K562 (cell line): Measurements from ENCODE around the gene SYN1. TPM values are rescaled to one million over a fixed set of nuclear protein-coding genes. Genes with fewer than 3 reads are reported as not detected.

Experiments
- ATAC-seq: fragments of 200-7000 bp; cut with Tn5 transposase; 3 replicates; pipeline ENCODE4 v1.9.1; 2020; ENCODE audit warnings: moderate library complexity
- Bru-seq: library from RNA; stranded (reverse); fragments of 400-500 nt; gene quantifications from one replicate; lab custom pipeline; 2021; lab: Mats Ljungman, UMichigan
- BruChase-seq, 2 experiments: library from RNA; stranded (reverse); fragments of 400-500 nt; gene quantifications; one replicate each; lab custom pipeline; 2021; lab: Mats Ljungman, UMichigan
- BruUV-seq: library from RNA; stranded (reverse); fragments of 400-500 nt; replicated peaks from 2 replicates; lab custom pipeline; 2021; lab: Mats Ljungman, UMichigan
- CTCF ChIA-PET: fragments of 300-600 bp; formaldehyde crosslinking; extraction: SDS; loops from one replicate; lab custom pipeline; 2021; ENCODE audit warnings: low intra/inter-chr PET ratio; lab: Yijun Ruan, JAX
- POLR2A ChIA-PET: fragments of 300-600, 350-650 bp; sonication (Branson Sonifier 250); formaldehyde crosslinking; extraction: SDS; loops from one replicate; lab custom pipeline; 2021; ENCODE audit warnings: antibody characterized with exemption, inconsistent platforms; lab: Yijun Ruan, JAX
- DNase-seq, 4 experiments: peaks; one replicate each; pipeline versions ENCODE4 v3.0.0 to v3.0.0-alpha.2; 2011 to 2018; ENCODE audit warnings: low spot score in 3 of 4, mixed read lengths in 3 of 4; ENCODE audit errors: extremely low read depth in 1 of 4
- FAIRE-seq: peaks from 2 replicates; lab custom pipeline; 2011; peaks lifted over from hg19 to GRCh38; lab: Jason Lieb, UNC
- H2AFZ ChIP-seq: 2 replicates; pipeline ENCODE4 v1.6.0; 2011; ENCODE audit warnings: low read depth, low read length, control low read depth, inconsistent platforms
- H3K27ac ChIP-seq: fragments of 200-600 bp; 3 replicates; pipeline ENCODE4 v1.8.0; 2011; ENCODE audit warnings: low read depth, mild to moderate bottlenecking, control low read depth, inconsistent platforms, low read length, moderate library complexity, mixed read lengths; ENCODE audit errors: extremely low read depth
- H3K27me3 ChIP-seq, 2 experiments: fragments of 300-600 bp in 1 of 2; 2 replicates in 1 of 2; 3 replicates in 1 of 2; pipeline versions ENCODE4 v1.6.0 to v1.8.0; 2011; ENCODE audit warnings: inconsistent platforms in 2 of 2, low read length in 2 of 2, mild to moderate bottlenecking in 1 of 2, mixed read lengths in 1 of 2, moderate library complexity in 1 of 2; ENCODE audit not compliant: control insufficient read depth in 2 of 2, insufficient read depth in 2 of 2
- H3K36me3 ChIP-seq: fragments of 300-600 bp; 3 replicates; pipeline ENCODE4 v1.8.0; 2011; ENCODE audit warnings: mild to moderate bottlenecking, low read length, inconsistent platforms; ENCODE audit not compliant: control insufficient read depth, insufficient read depth
- H3K4me1 ChIP-seq, 2 experiments: fragments of 200-600 bp in 1 of 2; replicated peaks in 1 of 2; 2 replicates in 1 of 2; 3 replicates in 1 of 2; pipeline versions ENCODE4 v1.5.1 to v1.8.0; 2011; ENCODE audit warnings: inconsistent platforms in 2 of 2, low read length in 2 of 2, mild to moderate bottlenecking in 1 of 2, mixed read lengths in 1 of 2, moderate library complexity in 1 of 2; ENCODE audit not compliant: control insufficient read depth in 2 of 2, insufficient read depth in 2 of 2
- H3K4me2 ChIP-seq: 2 replicates; pipeline ENCODE4 v1.6.1; 2011; ENCODE audit warnings: low read length, control low read depth, inconsistent platforms, mixed read lengths; ENCODE audit not compliant: insufficient read depth
- H3K4me3 ChIP-seq: fragments of 200-600 bp; sonication (generic), shearing (Covaris generic); 2 replicates; pipeline ENCODE4 v1.5.1; 2016; ENCODE audit warnings: control low read depth, inconsistent platforms
- H3K79me2 ChIP-seq: fragments of 200-600 bp; 3 replicates; pipeline ENCODE4 v1.8.0; 2011; ENCODE audit warnings: low read length, inconsistent platforms; ENCODE audit not compliant: control insufficient read depth, insufficient read depth
- H3K9ac ChIP-seq, 2 experiments: 2 replicates each; pipeline versions ENCODE4 v1.6.0 to v1.6.1; 2011; ENCODE audit warnings: low read depth in 2 of 2, low read length in 2 of 2, control low read depth in 1 of 2, inconsistent platforms in 1 of 2, mild to moderate bottlenecking in 1 of 2, mixed read lengths in 1 of 2; ENCODE audit not compliant: insufficient read depth in 1 of 2
- H3K9me1 ChIP-seq: one replicate; pipeline ENCODE4 v1.6.0; 2011; ENCODE audit warnings: inconsistent platforms, mild to moderate bottlenecking, low read length, moderate library complexity; ENCODE audit not compliant: control insufficient read depth, insufficient read depth
- H3K9me3 ChIP-seq: replicated peaks from 2 replicates; pipeline ENCODE4 v1.5.1; 2011; ENCODE audit warnings: low read depth, low read length, inconsistent platforms; ENCODE audit not compliant: control insufficient read depth, insufficient read depth
- H4K20me1 ChIP-seq: replicated peaks from 2 replicates; pipeline ENCODE4 v1.6.1; 2011; ENCODE audit warnings: low read length, inconsistent platforms, mixed read lengths; ENCODE audit not compliant: control insufficient read depth, insufficient read depth
- FUS ChIP-seq: fragments of 200-400 bp; formaldehyde crosslinking; optimal IDR thresholded peaks from 2 replicates; pipeline ENCODE3; 2017; ENCODE audit warnings: low read depth, low read length
- HNRNPL ChIP-seq: fragments of 200-400 bp; formaldehyde crosslinking; IDR thresholded peaks from 2 replicates; pipeline ENCODE4 v1.6.1; 2017; ENCODE audit warnings: low read depth, mild to moderate bottlenecking, low read length
- MIER1 ChIP-seq: fragments of 450-650 bp; IDR thresholded peaks from 2 replicates; pipeline ENCODE4 v1.6.1; 2016; ENCODE audit warnings: antibody characterized with exemption, mild to moderate bottlenecking, low read depth
- NFE2 ChIP-seq: IDR thresholded peaks from 2 replicates; pipeline ENCODE4 v1.6.1; 2014; ENCODE audit warnings: antibody characterized with exemption, low read depth
- TEAD2 ChIP-seq: fragments of 450-650 bp; IDR thresholded peaks from 2 replicates; pipeline ENCODE4 v1.6.1; 2016; ENCODE audit warnings: missing genetic modification characterization, control low read depth, missing compliant biosample characterization
- TOE1 ChIP-seq, 2 experiments: fragments of 450-650 bp in 1 of 2; sonication (generic) in 1 of 2; formaldehyde crosslinking in 1 of 2; IDR thresholded peaks; 2 replicates each; pipeline versions ENCODE4 v1.7.1 to v1.8.0; 2016 to 2022; ENCODE audit warnings: borderline replicate concordance in 2 of 2, mild to moderate bottlenecking in 2 of 2, antibody characterized with exemption in 1 of 2, inconsistent platforms in 1 of 2, low read depth in 1 of 2, missing genetic modification reagents in 1 of 2, moderate library complexity in 1 of 2
- WGBS: fragments of 100-300 bp; shearing (Covaris generic); methylation state at CpG from one replicate; pipeline ENCODE4 v1.1.6; 2016; ENCODE audit warnings: low coverage, mixed read lengths; ENCODE audit not compliant: insufficient coverage; ENCODE audit errors: missing lambda C conversion rate; 5-methylcytosine and 5-hydroxymethylcytosine counted together
- in situ Hi-C: fragments of 300-500 bp; cut with MboI; formaldehyde crosslinking; loops from 4 replicates; pipeline ENCODE4 v1.15.0; 2018; ENCODE audit warnings: inconsistent platforms, mixed read lengths
- intact Hi-C: fragments of 100-400 bp; cut with micrococcal nuclease; formaldehyde crosslinking; loops from 2 replicates; pipeline ENCODE4 v1.14.2; 2022
- long read RNA-seq, 3 experiments: library from polyadenylated mRNA in 2 of 3; library from RNA in 1 of 3; unstranded in 2 of 3; stranded (forward) in 1 of 3; transcript quantifications; one replicate each; pipeline ENCODE4 v2.0.0, GENCODE V29; 2019 to 2022
- polyA minus RNA-seq, 3 experiments: library from RNA; depleted of rRNA, polyadenylated mRNA; stranded (reverse); fragments of >200 nt; gene quantifications; 2 replicates each; pipeline ENCODE4 v1.2.3, GENCODE V29; 2011
- polyA plus RNA-seq, 8 experiments: library from polyadenylated mRNA; depleted of rRNA in 4 of 8; stranded (reverse) in 5 of 8; unstranded in 3 of 8; fragments of >200 nt; fragmentation: Nextera tagmentation in 2 of 8; fragmentation: Illumina TruSeq in 1 of 8; extraction: Ambion mirVana in 2 of 8; extraction: Trizol in 1 of 8; gene quantifications; 2 replicates each; pipeline versions ENCODE4 v1.2.1 to v1.2.3, GENCODE V29; 2011 to 2014; ENCODE audit warnings: inconsistent platforms in 1 of 8, missing spikeins in 1 of 8
- total RNA-seq, 7 experiments: library from RNA; depleted of rRNA in 6 of 7; stranded (reverse); fragments of >200 nt in 6 of 7; fragmentation: Illumina TruSeq in 2 of 7; extraction: Trizol in 2 of 7; gene quantifications; 2 replicates each; pipeline versions ENCODE4 v1.2.1 to v1.2.3, GENCODE V29; 2011 to 2021; ENCODE audit warnings: low replicate concordance in 1 of 7
- TF ChIP-seq, protein P1 (sequence below): sonication (generic); formaldehyde crosslinking; IDR thresholded peaks from 2 replicates; pipeline ENCODE4 v1.8.0; 2022; ENCODE audit warnings: missing genetic modification reagents, mild to moderate bottlenecking, borderline replicate concordance
- TF ChIP-seq, protein P2 (sequence below): sonication (generic); formaldehyde crosslinking; IDR thresholded peaks from 2 replicates; pipeline ENCODE4 v1.8.1; 2023; ENCODE audit warnings: mild to moderate bottlenecking, missing genetic modification reagents
- TF ChIP-seq, protein P3 (sequence below): fragments of 200-800 bp; sonication (Bioruptor generic); IDR thresholded peaks from 2 replicates; pipeline ENCODE4 v1.6.1; 2017; ENCODE audit warnings: missing genetic modification characterization, missing compliant biosample characterization

The SYN1 gene
- 0.88 and 1.1 TPM in 2 replicates for total RNA-seq (2011; cell fraction: chromatin; rRNA removed; ENCODE audit: low replicate concordance)
- total RNA-seq (2011; cell fraction: nucleolus; rRNA removed): 0.26 TPM in 1 of 2 replicates, not detected in the other
- total RNA-seq (2011; cell fraction: nucleoplasm; rRNA removed): 0.66 TPM in 1 of 2 replicates, not detected in the other
- 0.18 TPM in 1 of 2 replicates, not detected in the other for total RNA-seq (2014; rRNA removed)
- total RNA-seq (2014; rRNA removed; fragmentation: Illumina TruSeq; extraction: Trizol): 0.10 and 0.15 TPM in 2 replicates
- total RNA-seq (2015; rRNA removed; fragmentation: Illumina TruSeq; extraction: Trizol): not detected in 2 replicates
- total RNA-seq (2021): 0.24 and 0.38 TPM in 2 replicates
- polyA plus RNA-seq (2011; rRNA removed): 0.01 and 0.12 TPM in 2 replicates
- 0.10 and 0.15 TPM in 2 replicates for polyA plus RNA-seq (2011; cell fraction: cytosol; rRNA removed)
- 0.18 and 0.42 TPM in 2 replicates for polyA plus RNA-seq (2011; cell fraction: nucleus; rRNA removed)
- polyA plus RNA-seq (2012): 0.30 and 0.66 TPM in 2 replicates
- polyA plus RNA-seq (2014; fragmentation: Illumina TruSeq; extraction: Trizol): 0.14 and 0.28 TPM in 2 replicates
- polyA plus RNA-seq (2014; fragmentation: Nextera tagmentation; extraction: Ambion mirVana): under 1 TPM in 1 of 2 experiments, not detected in 1; 0.07 TPM
- polyA plus RNA-seq (2014; rRNA removed): 0.24 TPM in 1 of 2 replicates, not detected in the other
- polyA minus RNA-seq (2011; rRNA and poly(A)+ RNA removed): 0.09 and 1.2 TPM in 2 replicates
- polyA minus RNA-seq (2011; cell fraction: cytosol; rRNA and poly(A)+ RNA removed): 0.36 and 1.2 TPM in 2 replicates
- 0.13 and 0.22 TPM in 2 replicates for polyA minus RNA-seq (2011; cell fraction: nucleus; rRNA and poly(A)+ RNA removed)
- Bru-seq, nascent RNA: percentile 14 among the genes with signal in this experiment
- BruChase-seq, experiment 1, labeled RNA remaining after a 2-hour chase: percentile 15 among the genes with signal in this experiment
- percentile 18 among the genes with signal in this experiment for BruChase-seq, experiment 2, labeled RNA remaining after a 6-hour chase
- long read RNA-seq, experiment 1: 0 reads
- long read RNA-seq, experiment 2: 0 reads
- long read RNA-seq, experiment 3: 0 reads

DNA sequence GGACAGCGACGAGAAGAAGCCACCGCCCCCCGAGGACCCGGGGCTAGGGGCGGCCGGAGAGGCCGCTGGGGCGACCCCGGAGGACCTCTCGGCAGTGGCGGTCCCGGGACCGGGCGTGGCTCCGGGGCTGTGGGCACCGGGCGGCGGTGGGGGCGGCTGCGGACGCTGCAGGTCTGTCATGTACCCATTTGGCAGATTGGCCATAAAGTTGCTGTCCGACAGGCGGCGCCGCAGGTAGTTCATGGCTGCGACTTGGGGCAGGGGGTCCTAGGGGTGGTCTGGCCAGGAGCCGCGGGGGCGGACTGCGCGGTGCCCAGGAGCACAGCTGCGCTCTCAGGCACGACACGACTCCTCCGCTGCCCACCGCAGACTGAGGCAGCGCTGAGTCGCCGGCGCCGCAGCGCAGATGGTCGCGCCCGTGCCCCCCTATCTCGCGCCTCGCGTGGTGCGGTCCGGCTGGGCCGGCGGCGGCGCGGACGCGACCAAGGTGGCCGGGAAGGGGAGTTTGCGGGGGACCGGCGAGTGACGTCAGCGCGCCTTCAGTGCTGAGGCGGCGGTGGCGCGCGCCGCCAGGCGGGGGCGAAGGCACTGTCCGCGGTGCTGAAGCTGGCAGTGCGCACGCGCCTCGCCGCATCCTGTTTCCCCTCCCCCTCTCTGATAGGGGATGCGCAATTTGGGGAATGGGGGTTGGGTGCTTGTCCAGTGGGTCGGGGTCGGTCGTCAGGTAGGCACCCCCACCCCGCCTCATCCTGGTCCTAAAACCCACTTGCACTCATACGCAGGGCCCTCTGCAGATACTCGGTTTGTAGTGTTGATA, at the start of gene SYN1:
SYN1 (minus strand) TSS at position 372 of the 817 bp plus-strand sequence; CDS start at position 243, 129 bp downstream.
- BruUV-seq: no TSS peak
- peak; percentile 83; the same call in 1 of the 2 replicates for TF ChIP-seq MIER1
- TF ChIP-seq, protein P1, sequence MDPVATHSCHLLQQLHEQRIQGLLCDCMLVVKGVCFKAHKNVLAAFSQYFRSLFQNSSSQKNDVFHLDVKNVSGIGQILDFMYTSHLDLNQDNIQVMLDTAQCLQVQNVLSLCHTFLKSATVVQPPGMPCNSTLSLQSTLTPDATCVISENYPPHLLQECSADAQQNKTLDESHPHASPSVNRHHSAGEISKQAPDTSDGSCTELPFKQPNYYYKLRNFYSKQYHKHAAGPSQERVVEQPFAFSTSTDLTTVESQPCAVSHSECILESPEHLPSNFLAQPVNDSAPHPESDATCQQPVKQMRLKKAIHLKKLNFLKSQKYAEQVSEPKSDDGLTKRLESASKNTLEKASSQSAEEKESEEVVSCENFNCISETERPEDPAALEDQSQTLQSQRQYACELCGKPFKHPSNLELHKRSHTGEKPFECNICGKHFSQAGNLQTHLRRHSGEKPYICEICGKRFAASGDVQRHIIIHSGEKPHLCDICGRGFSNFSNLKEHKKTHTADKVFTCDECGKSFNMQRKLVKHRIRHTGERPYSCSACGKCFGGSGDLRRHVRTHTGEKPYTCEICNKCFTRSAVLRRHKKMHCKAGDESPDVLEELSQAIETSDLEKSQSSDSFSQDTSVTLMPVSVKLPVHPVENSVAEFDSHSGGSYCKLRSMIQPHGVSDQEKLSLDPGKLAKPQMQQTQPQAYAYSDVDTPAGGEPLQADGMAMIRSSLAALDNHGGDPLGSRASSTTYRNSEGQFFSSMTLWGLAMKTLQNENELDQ: no peak
- TF ChIP-seq NFE2: peak; percentile 23; the same call in 1 of the 2 replicates
- TF ChIP-seq TEAD2 (tag): no peak
- TF ChIP-seq HNRNPL: 0 out of 2 replicates have a peak, but pooled peaks have one; percentile 27
- TF ChIP-seq, protein P2, sequence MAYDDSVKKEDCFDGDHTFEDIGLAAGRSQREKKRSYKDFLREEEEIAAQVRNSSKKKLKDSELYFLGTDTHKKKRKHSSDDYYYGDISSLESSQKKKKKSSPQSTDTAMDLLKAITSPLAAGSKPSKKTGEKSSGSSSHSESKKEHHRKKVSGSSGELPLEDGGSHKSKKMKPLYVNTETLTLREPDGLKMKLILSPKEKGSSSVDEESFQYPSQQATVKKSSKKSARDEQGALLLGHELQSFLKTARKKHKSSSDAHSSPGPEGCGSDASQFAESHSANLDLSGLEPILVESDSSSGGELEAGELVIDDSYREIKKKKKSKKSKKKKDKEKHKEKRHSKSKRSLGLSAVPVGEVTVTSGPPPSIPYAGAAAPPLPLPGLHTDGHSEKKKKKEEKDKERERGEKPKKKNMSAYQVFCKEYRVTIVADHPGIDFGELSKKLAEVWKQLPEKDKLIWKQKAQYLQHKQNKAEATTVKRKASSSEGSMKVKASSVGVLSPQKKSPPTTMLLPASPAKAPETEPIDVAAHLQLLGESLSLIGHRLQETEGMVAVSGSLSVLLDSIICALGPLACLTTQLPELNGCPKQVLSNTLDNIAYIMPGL (CRISPR knock-in tag): peak; percentile 75; the same call in 1 of the 2 replicates
- peak; percentile 44 for TF ChIP-seq FUS
- TF ChIP-seq, protein P3, sequence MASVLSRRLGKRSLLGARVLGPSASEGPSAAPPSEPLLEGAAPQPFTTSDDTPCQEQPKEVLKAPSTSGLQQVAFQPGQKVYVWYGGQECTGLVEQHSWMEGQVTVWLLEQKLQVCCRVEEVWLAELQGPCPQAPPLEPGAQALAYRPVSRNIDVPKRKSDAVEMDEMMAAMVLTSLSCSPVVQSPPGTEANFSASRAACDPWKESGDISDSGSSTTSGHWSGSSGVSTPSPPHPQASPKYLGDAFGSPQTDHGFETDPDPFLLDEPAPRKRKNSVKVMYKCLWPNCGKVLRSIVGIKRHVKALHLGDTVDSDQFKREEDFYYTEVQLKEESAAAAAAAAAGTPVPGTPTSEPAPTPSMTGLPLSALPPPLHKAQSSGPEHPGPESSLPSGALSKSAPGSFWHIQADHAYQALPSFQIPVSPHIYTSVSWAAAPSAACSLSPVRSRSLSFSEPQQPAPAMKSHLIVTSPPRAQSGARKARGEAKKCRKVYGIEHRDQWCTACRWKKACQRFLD (CRISPR knock-in tag): peak; percentile 89
- no peak for TF ChIP-seq TOE1 (IDR thresholded peaks at IDR 0.05; ENCODE audit: borderline replicate concordance)
- peak; percentile 88 for TF ChIP-seq TOE1 (CRISPR knock-in tag; IDR thresholded peaks at IDR 0.05; ENCODE audit: borderline replicate concordance, low read depth)

More for the DNA sequence above, at the start of gene SYN1:
- DNase-seq (peak; percentile 91 to 96 (median 94)), FAIRE-seq (peak; percentile 60), ATAC-seq (peak; percentile 96)
- Histone ChIP-seq H3K4me1 (peaks cover 0 to 22% of the 10 kb centered on the region in 2 experiments; a peak in 2 of 5 replicates), H3K36me3 (no peaks in the 10 kb centered on the region), H3K79me2 (no peaks in the 10 kb centered on the region), H3K27me3 (peaks cover 0 to 22% of the 10 kb centered on the region in 2 experiments; a peak in 3 of 5 replicates), H4K20me1 (no peaks in the 10 kb centered on the region), H3K9ac (peak within 1 kb of the TSS in 1 of 2 experiments; percentile 89; a peak in 2 of 4 replicates), H2AFZ (0 out of 2 replicates have a peak within 1 kb of the TSS, but pooled peaks have one; percentile 63), H3K4me3 (peak within 1 kb of the TSS; percentile 43), H3K9me1 (no peaks in the 10 kb centered on the region), H3K4me2 (peak within 1 kb of the TSS; percentile 74), H3K27ac (no peak within 1 kb of the TSS), H3K9me3 (no peaks in the 10 kb centered on the region)
- intact Hi-C loops (loop anchor here (5.0 kb wide), 1 partner anchor 37 kb away; the partner anchor contains the start of gene TIMP1), in situ Hi-C loops (no loop called here)
- 5% methylated on average over 25 of the region's 88 CpGs for WGBS
- ChIA-PET POLR2A (no interaction called here), CTCF (interaction anchor here (0.5 kb wide), 1 partner anchor 132 kb away, joined by 4 read pairs; no protein-coding TSS in a partner anchor)
